GM21367 (cell line): ENCODE results near the gene YEATS2.

ENCODE experiments used
- ATAC-seq: cut with Tn5 transposase; IDR thresholded peaks from one replicate; pipeline ENCODE4 v1.9.1; 2021; ENCODE audit not compliant: unreplicated experiment

The YEATS2 gene

DNA sequence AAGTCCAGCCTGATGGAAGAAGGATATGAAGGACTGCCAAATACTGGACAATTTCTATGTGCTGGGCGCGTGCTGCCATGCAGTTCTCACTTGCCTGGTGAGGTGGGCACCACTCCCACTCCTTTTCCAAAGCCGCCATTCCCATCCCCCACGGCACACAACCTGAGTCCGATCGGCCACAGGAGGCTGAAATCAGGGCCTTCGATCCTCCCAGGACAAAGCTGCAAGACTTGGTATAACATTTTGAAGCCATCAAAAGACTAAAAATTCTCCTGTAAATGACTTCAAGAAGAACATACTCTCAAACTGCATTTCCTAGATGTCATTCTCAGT is 130.9 kb downstream of the YEATS2 start:
- ATAC-seq, result no peak

DNA sequence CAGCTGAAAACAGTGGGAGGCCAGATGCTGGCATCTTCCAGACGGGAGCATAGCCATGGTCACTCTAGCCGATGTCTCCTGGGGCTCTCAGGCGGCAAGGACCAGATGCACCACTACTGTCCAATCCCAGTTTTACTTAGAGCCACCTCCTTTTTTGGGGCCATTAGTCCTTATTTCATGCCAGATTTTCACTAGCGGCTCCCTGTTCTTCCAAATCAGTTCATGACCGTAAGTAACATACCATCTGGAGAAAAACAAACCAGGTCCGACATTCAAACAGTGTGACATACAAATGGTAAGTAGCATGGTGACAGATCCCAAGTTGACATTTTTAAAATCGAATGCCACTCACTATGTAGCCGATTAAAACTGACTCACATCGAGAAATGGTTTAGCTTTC is 131.9 kb downstream of the YEATS2 start:
- no peak for ATAC-seq

DNA sequence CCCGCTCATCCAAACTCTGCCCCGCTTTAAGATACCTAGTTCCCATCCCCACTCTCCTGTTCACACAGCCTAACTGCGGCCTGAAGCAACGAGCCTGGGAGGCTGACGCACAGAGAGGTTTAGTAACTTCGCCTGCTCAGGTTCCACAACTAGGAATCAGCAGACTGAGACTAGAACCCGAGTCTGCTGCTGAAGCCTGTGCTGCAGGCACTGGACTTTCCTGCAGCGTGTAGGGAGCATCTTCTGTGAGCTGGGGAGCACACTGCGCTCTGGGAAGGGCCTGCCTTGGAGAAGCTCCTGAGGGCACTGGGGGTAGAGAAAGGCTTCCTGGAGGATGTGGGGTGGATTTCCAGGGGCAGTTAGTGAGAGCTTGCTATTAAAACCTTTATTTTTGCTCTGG is 132.6 kb downstream of the YEATS2 start:
- no peak for ATAC-seq

DNA sequence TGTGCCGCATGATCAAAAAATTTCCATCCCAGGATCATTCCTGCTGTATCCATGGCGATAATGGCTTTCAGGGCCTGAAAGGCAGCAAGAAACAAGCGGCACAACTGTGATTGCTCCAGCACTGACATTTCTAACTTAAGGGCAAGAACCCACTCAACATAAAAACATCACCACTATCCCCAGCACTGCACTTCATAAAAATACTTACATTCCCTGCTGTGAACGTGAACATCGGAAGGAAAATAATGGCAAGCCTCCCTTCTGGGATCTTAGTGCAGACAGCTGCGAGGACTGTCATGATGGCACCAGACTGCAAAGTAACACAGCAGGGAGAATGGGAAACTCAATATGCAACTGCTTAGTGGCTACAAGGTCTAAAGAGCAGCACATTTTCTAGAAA is 135.9 kb downstream of the YEATS2 start:
- no peak for ATAC-seq

DNA sequence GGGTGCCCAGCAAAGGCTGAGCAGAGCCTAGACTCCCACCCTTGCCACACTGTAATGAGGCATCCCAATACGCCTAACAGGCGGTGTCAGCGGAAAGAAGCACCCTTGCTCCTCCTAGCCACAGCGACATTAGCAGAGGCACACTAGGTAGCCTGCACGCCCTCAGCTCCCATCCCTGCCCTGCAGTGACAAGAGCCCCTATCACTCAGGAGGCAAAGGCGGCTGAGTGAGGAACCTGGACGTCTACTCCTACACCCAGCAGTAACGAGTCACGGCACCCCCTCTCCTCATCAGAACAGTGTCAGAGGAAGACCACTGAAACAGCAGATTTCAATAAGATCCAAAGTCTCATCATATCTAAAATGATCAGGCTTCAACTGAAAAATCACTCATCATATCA is 139.8 kb downstream of the YEATS2 start:
- no peak for ATAC-seq

DNA sequence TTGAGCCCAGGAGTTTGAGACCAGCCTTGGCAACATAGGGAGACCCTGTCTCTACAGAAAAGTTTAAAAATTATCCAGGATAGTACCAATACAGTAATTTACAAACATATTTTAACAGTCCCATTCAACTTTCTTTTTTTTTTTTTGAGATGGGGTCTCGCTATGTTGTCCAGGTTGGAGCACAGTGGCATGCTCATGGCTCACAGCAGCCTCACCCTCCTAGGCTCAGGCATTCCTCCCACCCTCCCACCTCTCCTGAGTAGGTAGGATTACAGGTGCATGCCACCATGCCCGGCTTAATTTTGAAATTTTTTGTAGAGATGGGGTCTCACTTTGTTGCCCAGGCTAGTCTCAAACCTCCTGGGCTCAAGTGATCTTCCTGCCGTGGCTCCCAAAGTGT is 140.3 kb downstream of the YEATS2 start:
- ATAC-seq, result no peak

DNA sequence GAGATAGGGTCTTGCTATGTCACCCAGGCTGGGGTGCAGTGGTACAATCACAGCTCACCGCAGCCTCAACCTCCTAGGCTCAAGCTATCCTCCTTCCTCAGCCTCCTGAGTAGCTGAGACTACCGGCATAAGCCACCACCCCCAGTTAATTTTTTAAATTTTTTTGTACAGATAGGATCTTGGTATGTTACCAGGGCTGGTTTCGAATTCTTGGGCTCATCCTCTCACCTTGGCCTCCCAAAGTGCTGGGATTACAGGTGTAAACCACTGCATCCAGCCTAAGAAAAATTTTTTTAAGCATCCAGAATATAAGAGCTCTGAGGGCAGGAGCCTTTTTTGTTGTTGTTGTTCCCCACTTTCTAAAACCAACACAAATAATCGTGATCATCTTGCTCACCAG is 142.2 kb downstream of the YEATS2 start:
- ATAC-seq, result no peak

DNA sequence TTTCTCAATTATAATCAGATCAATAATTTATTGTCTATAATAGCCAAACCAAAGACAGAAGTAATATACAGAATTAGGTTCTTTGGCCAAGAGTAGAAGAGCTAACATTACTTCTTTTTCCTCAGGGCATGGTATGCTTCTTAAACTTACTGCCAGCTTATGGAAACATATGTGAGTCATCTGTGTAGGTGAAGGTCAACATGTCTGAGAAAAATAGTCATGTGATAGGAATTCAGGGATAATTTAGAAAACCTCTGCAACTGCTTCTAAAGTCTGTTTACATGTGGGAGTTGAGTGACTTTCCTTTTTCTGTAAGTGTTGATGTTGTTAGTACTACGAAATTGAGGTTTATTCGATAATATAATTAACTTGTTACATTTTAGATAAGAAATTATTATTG is 147.0 kb downstream of the YEATS2 start:
- ATAC-seq, result no peak

DNA sequence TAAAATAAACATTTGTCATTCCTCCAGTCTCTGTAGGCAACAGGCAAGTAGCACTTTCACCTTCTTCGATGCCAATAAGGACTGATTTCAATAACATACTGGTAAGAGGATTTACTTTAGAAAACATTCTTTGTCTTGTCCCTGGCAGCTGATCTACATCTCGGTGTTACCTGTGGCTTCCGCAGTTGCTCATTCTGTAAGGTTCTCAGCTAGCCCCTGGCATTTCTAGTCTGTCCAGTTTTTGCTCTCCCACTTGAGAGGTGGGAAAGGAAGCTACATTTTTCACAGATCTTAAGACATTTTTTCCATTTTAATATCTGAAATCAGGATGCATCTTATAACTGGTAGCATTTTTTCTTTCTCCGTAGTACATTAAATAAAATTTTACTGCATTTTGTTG is 147.5 kb downstream of the YEATS2 start:
- no peak for ATAC-seq

DNA sequence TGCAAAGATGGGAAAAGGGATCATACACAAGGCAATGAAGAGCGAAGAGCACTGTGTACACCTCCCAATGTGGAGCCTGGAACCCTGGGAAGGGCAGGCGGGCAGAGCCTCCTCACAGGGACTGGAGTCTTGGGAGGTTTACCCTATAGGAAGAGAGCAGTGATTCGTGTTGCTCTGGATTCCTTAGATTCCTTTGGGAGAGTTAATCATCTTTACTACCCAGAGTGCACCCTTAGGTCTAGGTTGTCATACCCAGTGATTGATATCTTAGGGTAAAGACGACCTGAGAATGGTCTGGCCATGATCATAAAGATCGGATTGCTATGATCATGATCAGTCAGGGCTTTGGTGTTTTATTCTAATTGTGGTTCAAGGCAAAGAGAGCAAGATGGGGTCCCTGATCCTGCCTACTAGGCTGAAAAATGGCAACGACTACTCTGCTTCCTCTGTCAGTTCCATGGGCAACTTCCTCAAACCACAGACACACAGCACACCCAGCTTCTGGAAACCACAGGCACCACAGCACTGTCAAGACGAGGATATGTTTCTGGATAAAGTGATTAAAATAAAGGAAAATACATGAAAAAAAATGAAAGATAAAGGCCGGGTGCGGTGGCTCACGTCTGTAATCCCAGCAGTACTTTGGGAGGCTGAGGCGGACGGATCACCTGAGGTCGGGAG is 148.2 kb downstream of the YEATS2 start:
- no peak for ATAC-seq

DNA sequence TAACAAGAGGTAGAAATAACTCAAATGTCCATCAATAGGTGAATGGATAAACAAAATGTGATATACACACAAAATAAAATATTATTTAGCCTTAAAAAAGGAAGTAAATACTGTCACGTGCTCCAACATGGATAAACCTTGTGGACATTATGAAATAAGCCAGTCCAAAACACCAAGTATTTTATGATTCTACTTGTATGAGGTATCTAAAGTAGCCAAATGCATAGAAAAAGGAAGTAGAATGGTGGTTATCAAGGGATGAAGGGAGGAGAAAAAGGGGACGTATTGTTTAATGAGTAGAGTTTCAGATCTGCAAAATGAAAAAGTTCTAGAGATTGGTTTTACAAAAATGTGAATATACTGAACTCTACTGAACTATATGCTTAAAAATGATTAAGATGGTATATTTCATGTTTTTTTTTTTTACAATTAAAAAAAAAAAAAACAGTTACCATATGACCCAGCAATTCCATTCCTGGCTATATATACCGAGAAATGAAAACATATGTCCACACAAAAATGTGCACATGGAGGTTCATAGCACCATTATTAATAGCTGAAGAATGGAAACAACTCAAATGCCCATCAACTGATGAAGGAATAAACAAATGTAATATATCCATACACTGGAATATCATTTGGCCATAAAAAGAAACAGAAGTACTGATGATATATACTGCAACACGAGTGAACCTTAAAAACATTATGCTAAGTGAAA is 156.9 kb downstream of the YEATS2 start:
- ATAC-seq, result no peak

DNA sequence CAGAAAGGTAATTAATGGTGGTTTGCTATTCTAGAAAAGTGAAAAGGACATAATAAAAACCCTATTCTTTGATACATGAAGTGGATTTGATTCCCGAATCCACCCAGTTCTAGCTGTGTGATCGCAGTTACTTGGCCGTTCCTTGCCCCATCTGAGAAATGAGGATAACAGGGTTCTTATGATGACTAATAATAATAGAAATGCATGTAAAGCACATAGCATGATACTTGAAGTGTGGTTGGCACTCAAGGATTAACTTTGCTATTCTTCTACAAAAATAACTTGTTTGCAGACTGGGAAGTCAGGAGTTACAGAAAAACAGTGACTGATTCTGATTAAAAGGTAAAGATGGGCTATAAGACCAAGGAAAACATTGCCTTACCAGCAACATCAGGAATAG is 160.3 kb downstream of the YEATS2 start:
- no peak for ATAC-seq
